HUES6 (cell line): Measurements from ENCODE around the gene BCAR1.
A peak's percentile ranks its signal among the peaks of the same experiment; 100 is the strongest.

Experiments
- H3K27ac ChIP-seq: 2 replicates; pipeline ENCODE4 v1.7.0; 2013; ENCODE audit warnings: low read depth, mild to moderate bottlenecking, low read length, inconsistent platforms
- H3K27me3 ChIP-seq: 2 replicates; pipeline ENCODE4 v1.6.1; 2013; ENCODE audit warnings: low read length; ENCODE audit not compliant: control insufficient read depth, insufficient read depth
- H3K36me3 ChIP-seq: 2 replicates; pipeline ENCODE4 v1.6.1; 2013; ENCODE audit warnings: low read length; ENCODE audit not compliant: control insufficient read depth, insufficient read depth
- H3K4me1 ChIP-seq: 2 replicates; pipeline ENCODE4 v1.6.1; 2013; ENCODE audit warnings: low read length; ENCODE audit not compliant: control insufficient read depth, insufficient read depth
- H3K4me3 ChIP-seq: 2 replicates; pipeline ENCODE4 v1.5.1; 2013; ENCODE audit warnings: low read depth, low read length
- H3K9ac ChIP-seq: one replicate; pipeline ENCODE4 v1.6.1; 2013; ENCODE audit warnings: mild to moderate bottlenecking, low read length
- H3K9me3 ChIP-seq: 2 replicates; pipeline ENCODE4 v1.6.1; 2013; ENCODE audit warnings: low read depth, low read length; ENCODE audit not compliant: control insufficient read depth, insufficient read depth

Gene BCAR1

DNA sequence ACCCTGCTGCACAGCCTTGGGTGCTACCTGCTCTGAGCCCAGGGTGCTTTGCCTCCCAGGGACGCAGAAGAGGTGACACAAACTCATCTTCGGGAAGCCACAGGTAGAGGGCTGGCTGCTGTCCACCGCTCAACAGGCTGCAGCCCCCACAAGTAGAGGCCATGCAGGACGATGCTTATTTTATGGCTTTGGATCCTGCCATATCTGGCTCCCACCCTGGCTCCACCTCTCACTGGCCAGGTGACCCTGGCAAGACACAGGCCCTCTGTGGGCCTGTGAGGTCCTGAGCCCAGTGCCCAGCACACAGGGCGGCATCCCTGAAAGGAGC, 11.3 kb upstream of the BCAR1 start:
- Histone ChIP-seq H3K27me3 (no peaks in the 10 kb centered on the region), H3K36me3 (peaks cover 22% of the 10 kb centered on the region), H3K4me1 (peaks cover 62% of the 10 kb centered on the region), H3K4me3 (no peak overlapping the region), H3K27ac (no peak overlapping the region), H3K9ac (no peak overlapping the region), H3K9me3 (no peaks in the 10 kb centered on the region)

DNA sequence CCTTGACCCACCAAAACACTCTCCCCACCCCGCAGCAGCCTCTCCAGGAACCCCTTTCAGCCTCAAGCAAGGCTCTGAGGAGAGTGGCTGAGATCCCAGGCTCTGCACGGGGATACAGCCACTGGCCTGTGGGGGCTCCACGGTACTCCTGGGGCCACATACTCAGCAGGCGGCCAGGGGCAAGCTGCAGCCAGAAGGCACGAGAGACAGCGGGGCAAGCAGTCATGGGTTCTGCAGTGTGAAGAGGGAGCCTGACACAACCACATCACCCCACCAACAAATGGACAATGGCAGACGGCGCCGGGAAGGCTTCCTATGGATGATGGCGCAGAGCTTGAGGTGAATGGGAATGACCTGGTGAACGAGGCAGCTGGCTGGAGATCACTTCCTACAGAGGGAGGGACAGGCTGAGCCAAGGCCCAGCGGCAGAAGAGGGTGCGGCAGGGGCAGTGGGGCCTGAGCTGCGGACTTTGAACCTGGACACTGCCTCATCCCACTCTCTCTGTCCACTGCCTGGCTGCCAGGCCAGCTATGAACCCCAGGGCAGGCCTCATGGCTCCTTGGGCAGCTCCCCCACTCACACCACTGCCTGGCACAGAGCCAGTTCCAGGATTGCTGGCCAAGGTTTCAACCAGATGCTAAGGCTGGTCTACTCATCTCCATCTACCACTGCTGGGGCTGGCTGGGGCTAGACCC, 10.8 kb upstream of the BCAR1 start:
- Histone ChIP-seq H3K27ac (no peak overlapping the region), H3K4me1 (peaks cover 65% of the 10 kb centered on the region), H3K4me3 (no peak overlapping the region; the same call in 1 of the 2 replicates), H3K27me3 (no peaks in the 10 kb centered on the region), H3K36me3 (peaks cover 22% of the 10 kb centered on the region), H3K9me3 (no peaks in the 10 kb centered on the region), H3K9ac (peak overlapping the region; percentile 45)

DNA sequence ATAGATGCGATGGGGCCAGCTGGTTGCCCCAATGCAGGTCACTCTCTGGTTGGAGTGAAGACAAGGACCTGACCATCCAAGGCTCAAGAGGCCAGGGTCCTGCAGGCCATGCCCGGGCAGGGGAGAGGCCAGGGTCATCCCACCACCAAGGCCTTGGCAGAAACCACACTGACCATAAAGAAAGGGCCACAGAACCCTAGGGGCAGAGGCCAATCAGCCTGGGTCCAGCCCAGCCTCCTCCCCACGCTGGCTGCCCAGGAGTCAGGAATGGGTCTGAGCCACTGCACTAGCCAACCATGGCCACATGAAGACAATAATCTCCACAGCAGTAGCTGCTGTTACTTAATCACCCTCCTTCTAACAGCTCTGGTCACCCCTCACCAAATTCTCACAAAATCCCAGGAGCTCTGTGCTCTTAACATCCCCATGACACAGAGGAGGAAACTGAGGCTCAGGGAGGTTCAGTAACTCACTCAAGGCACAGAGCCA, 10.2 kb upstream of the BCAR1 start:
- no peak overlapping the region for H3K4me3 ChIP-seq
- H3K36me3 ChIP-seq, result peaks cover 22% of the 10 kb centered on the region
- H3K4me1 ChIP-seq, result peaks cover 68% of the 10 kb centered on the region
- H3K9ac ChIP-seq, result peak overlapping the region; percentile 45
- no peaks in the 10 kb centered on the region for H3K9me3 ChIP-seq
- H3K27me3 ChIP-seq, result no peaks in the 10 kb centered on the region
- no peak overlapping the region for H3K27ac ChIP-seq

DNA sequence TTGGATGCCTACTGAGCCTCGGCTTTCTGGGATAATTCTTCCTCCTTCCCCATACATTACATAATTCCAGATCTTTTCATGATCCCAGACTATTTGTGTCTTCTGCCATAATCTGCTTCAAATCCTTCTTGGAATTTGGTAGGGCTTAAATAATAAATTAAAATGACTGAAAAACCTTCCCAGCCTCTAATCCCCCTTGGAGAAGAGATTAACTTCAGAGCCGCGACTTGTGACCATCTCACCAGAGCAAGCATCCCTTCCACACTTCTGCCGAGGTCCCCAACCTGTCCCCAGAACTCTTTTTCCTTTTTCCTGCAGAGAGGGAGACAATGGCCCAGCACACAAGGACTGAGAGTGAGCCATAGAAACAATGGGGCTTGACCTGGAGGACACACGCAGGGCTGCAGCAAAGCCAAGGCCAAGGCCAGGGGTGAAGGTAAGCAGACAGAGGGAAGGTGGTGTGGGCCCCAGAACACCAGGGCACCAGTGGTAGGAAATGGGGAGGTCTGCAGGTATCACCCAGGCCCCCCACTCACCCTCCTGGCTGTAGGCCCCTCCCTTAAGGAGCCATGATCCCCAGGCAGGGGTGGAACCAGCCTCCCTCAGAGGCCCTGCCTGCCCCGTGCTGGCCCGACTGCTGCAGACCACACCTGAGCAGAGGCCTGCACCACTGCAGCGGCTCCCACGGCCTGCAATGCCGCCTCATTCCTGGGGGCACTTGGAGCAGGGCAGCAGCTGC, 9.6 kb upstream of the BCAR1 start:
- Histone ChIP-seq H3K9me3 (no peaks in the 10 kb centered on the region), H3K36me3 (peaks cover 22% of the 10 kb centered on the region), H3K27ac (no peak overlapping the region), H3K4me3 (no peak overlapping the region), H3K27me3 (no peaks in the 10 kb centered on the region), H3K9ac (no peak overlapping the region), H3K4me1 (peaks cover 69% of the 10 kb centered on the region)

DNA sequence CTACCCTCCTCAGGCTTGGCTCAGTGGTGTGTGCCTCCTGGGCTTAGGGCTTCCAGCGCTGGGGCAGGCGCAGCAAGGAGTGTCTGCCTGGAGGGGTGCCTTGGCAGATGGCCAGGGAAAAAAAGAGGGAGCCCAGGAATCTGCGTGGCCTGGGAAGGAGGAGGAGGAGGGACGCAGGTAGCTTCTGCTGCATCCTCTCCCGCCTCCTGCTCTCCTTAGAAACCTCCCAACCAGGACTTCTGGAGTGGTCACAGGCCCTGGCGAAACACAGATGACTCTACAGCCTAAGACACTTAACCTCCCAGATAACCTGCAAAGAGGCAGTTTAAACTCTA, 7.3 kb upstream of the BCAR1 start:
- Histone ChIP-seq H3K9me3 (no peaks in the 10 kb centered on the region), H3K27ac (no peak overlapping the region), H3K4me1 (peaks cover 79% of the 10 kb centered on the region), H3K27me3 (no peaks in the 10 kb centered on the region), H3K36me3 (peaks cover 17% of the 10 kb centered on the region), H3K4me3 (no peak overlapping the region), H3K9ac (no peak overlapping the region)

DNA sequence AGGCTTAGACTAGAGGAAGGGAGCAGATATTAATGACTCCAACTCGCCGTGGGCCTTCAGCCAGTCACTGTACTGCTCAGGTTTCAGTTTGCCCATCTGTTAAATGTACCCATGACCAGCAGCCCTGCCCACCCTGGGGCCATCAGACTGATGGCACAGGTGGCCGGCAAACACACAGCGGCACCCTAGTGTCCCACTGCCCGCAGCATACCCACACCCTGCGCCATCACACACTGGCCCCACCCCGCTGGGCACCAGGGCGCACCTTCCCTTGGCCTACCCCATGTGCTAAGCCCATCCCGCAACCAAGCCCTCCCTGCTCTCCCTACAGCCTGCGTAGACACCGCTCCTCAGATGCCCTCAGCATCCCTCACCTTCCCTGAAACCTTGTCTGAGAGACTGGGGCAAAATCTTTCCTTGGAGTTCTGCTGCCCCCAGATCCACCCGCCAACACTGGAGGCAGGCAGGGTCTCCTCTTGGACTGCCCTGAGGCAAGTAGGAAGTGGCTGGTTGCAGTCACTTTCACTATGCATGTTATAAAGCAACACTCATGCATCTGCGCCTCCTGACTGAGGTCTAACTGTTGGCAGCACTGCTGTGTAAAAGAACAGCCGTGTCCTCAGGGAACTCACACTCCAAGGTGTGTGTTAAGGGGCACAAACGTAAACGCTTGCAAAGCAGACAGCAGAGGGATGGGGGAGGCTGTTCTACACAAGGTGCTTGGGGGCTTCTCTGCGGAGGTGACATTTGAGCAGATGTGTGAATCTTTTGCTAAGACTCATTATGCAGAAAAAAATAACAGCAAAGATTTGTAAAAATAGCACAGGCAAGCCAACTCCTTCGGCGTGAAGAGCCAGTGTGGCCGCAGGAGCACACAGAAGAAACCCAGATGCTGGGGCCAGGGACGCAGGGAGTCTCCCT, 6.7 kb upstream of the BCAR1 start:
- Histone ChIP-seq H3K27ac (0 out of 2 replicates have a peak overlapping the region, but pooled peaks have one; percentile 28), H3K9ac (no peak overlapping the region), H3K36me3 (peaks cover 12% of the 10 kb centered on the region), H3K27me3 (no peaks in the 10 kb centered on the region), H3K4me1 (peaks cover 78% of the 10 kb centered on the region), H3K4me3 (no peak overlapping the region), H3K9me3 (no peaks in the 10 kb centered on the region)

DNA sequence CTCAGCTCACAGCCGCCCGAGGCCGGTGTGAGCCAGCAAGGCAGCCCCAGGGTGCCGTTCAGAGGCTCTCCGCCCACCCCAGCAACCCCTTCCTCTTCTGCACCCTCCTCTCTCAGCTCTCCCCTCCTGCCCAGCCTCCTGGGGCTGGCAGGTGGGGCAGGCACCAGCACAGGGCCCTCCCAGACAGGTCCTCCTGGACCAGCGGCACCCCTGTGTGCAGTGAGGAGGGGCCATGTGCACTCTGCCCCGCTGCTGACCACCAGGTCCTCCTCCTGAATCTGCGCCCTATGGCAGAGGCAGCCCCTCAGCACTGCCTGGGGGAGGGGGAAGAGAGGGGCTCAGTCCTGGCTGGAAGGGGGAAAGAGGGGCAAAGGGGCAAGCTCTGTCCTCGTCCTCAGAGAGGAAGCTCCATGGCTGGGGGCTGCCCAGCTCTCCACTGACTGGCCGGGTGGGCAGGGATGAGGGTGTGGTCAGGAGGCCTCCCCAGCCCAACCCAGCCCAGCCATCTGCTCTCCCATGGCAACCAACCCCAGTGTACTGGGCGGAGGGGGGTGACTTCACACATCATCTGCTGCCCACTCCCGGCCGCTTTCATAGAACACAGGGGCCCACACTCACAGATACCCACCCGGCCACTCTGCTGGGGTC, 5.4 kb upstream of the BCAR1 start:
- H3K9me3 ChIP-seq, result no peaks in the 10 kb centered on the region
- no peak overlapping the region for H3K4me3 ChIP-seq
- no peak overlapping the region for H3K9ac ChIP-seq
- H3K4me1 ChIP-seq, result peaks cover 78% of the 10 kb centered on the region
- no peaks in the 10 kb centered on the region for H3K27me3 ChIP-seq
- H3K36me3 ChIP-seq, result no peaks in the 10 kb centered on the region
- peak overlapping the region; percentile 60; the same call in 1 of the 2 replicates for H3K27ac ChIP-seq

DNA sequence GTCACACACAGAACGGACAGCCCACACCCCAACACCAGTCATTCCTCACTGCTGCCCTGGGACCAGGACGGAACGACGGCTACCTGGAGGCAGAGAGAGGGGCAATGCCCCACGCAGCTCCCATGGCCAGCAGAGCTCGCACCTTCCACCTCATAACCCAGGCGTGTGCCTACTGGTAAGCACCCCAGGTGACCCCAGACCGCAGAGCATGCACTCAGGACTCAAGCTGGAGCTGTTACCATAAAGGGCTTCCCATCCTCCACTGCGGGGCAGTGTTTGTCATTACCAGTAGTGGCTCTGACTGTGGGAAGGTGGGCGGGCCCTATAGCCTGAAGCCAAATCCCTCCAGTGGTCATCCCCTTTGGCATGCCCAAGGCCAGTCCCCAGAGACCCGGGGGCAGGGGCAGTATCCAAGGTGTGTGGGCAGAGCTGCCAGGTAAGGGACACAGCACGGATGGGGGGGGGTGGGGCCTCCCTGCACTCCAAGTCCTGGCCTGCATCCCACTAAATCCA, 4.7 kb upstream of the BCAR1 start:
- Histone ChIP-seq H3K27ac (peak overlapping the region; percentile 60; the same call in 1 of the 2 replicates), H3K4me1 (peaks cover 73% of the 10 kb centered on the region), H3K9ac (peak overlapping the region; percentile 40)

DNA sequence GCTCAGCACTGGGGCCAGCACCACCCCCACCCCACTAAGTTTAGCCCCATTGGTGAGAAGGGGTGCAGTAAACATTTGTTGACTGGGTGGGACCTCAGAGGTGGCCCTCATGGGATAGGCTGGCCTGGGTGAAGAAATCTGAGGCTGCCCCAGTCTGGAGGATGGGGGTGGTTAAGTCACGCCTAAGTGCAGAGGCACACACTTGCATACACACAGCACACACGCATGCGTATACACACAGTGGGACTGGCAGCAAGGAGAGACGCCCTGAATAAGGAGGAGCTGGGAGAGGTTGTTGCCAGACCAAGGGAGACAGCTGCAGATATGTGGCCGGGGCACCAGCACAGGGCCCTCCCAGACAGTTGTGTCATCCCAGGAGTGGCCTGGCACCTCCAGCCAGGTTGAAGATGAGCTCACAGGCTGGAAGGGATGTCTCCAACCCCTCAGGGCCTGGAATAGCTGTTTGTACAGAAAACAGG, 3.0 kb upstream of the BCAR1 start:
- H3K36me3 ChIP-seq, result no peaks in the 10 kb centered on the region; the same call in 1 of the 2 replicates
- peak overlapping the region; percentile 79 for H3K9ac ChIP-seq
- no peaks in the 10 kb centered on the region for H3K27me3 ChIP-seq
- peak overlapping the region; percentile 28; the same call in 1 of the 2 replicates for H3K4me3 ChIP-seq
- H3K4me1 ChIP-seq, result peaks cover 77% of the 10 kb centered on the region
- no peaks in the 10 kb centered on the region for H3K9me3 ChIP-seq
- peak overlapping the region; percentile 89 for H3K27ac ChIP-seq

More for the DNA sequence above, 4.7 kb upstream of the BCAR1 start:
- Histone ChIP-seq H3K36me3 (no peaks in the 10 kb centered on the region), H3K4me3 (no peak overlapping the region), H3K9me3 (no peaks in the 10 kb centered on the region), H3K27me3 (no peaks in the 10 kb centered on the region)
